NCI-H2029 (cell line): Measurements from ENCODE around the gene DSG2.
"Not testable (repeated sequence)": the region's sequence is repeated elsewhere in the genome, so short reads cannot be mapped to it uniquely, and the experiment has no call there.

Experiments used
- DNase-seq: peaks from one replicate; lab custom pipeline; 2025; lab: John Stamatoyannopoulos, UW

DSG2 gene

DNA sequence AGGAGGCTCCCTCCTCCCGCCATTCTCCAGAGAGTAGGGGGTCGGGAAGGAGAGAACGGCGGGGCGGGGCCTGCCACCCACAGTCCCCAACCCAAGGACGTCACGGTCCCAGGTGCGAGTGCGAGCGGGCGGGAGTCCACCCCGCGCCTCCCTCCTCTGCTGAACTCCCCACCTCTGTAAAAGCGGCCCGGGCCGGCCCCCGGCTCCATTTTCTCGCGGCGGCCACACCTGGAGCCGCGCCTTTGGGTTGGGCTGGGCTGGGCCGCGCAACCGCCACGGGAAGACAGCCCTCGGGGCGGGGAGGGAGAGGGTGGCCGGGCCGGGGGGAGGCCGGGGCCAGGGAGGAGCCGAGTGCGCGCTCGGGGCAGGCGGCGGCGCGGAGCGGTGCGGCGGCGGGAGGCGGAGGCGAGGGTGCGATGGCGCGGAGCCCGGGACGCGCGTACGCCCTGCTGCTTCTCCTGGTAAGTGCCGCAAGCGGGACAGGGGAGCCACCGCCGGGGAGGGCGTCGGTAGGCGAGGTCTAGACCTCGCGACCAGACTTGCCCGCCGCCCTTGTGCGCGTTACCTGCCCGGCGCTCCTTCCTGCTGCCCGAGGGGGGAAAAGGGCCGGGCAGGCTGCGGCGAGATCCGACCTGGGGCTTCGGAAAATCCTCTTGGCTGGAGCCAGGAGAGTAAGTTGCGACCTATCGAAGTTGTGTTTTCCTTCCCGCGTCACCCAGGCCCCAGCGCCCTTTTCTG is at the start of gene DSG2:
Gene DSG2 (plus strand): TSS at position 342 of the 738 bp plus-strand sequence. CDS start 75 bp downstream, at position 417.
- DNase-seq: no peak

DNA sequence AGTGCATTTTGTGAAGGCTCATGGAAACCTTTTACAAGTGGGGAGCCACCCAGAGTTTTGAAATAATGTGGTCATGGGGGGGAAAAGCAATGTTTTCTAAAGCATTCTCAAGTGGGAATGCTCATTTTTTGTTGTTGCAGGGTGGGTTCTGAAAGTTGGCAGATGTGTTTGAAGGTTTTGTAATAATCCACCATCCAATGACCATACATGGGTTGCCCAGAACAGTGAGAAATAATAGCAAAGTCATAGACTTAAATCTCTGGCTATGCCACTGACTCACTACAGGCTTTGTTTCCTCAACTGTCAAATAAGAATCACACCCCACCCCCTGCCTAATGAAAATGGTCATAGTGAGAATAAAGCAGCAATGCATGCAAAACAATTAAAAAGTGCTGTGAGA is 47.6 kb upstream of the DSG2 start:
- DNase-seq: no peak

DNA sequence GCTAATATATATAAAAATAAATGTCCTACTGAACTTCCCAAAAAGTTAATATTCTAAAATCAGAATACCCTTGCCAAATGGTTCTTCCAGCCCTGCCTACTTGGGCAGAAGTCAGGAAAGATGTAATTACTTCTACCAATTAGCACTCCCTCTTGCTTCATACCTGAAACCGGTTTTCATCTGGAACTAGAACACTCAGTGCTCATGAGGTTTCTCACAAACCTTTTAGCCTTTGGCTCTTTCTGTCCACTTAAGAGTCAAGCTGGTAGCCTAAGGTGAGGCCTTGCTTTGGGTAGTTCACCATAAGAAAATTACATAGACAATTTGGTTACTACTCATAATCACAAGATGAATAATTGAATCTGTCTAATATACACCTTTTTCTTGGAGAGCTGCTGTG is 46.4 kb upstream of the DSG2 start:
- no peak for DNase-seq

DNA sequence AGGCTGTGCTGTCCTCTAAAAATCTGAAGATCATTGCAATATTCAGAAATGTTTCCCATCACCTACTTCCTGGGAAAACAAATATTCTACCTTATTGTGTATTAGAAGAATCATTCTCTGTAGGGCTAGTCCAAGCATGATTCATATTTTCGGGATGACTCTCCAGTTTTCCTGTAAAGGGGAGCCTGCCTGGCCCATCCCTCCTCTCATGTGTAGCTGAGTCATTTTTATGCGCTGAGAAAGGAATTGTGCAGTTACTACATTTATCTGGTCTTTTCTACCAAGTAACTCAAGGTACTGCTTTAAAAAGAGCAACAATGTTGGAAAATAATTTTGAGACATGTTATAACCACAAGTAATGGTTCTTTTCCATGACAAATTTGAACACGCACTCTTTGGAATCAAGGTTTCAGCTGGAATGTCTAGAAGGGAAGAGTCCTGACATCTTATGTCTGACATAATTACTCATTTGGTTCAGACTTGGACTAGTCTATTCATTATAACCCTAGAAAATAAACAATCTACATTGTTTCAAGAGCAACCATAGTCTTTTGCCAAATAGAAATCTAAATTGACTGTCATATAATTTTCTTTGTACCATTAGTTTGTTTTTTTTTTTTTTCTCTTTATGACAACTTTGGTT is 43.8 kb upstream of the DSG2 start:
- DNase-seq: no peak

DNA sequence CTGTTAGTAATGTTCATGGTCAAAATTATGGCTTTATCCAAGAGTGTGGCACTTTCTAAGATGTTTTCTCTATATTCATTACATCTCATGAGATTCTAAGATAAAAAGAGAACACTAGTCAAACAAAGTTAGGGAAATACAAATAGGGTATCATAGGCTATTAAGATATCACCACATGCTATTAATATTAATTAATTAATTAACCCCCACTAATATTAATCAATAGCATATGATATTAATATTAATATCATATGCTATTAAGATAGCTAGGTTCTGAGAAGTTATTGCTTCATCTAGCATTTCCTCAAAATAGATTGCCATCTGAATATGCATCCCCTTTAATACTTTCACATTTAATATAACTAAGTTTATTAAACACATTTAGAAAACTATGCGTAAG is 28.3 kb upstream of the DSG2 start:
- no peak for DNase-seq

DNA sequence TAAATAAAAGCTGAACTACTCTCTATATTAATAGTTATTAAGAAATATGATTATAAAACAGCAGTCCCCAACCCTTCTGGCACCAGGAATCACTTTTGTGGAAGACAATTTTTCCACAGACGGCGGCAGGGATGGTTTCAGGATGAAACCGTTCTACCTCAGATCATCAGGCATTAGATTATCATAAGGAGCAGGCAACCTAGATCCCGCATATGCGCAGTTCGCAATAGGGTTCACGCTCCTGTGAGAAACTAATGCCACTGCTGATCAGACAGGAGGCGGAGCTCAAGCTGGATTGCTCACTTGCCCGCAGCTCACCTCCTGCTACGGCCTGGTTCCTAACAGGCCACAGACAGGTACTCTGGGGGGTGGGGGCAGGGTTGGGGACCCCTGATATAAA is 19.3 kb upstream of the DSG2 start:
- no peak for DNase-seq

DNA sequence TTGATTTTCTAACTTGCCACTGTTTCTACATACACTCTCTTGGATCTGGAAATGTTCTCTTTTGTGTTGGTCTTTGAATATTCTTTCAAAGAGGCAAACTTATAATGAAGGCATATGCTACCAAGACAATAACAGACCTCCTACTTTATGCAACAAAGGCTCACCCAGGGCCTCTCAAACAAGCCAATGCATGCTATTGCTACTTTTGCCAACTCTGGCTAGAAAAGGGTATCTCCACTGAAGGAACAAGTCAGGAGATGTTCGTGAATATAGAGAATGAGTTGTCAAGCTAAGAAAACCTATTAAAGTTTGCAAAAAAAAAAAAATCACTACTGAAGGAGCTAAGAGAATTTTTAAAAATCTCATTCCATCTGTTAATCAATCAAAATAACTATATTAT is 15.9 kb upstream of the DSG2 start:
- no peak for DNase-seq

DNA sequence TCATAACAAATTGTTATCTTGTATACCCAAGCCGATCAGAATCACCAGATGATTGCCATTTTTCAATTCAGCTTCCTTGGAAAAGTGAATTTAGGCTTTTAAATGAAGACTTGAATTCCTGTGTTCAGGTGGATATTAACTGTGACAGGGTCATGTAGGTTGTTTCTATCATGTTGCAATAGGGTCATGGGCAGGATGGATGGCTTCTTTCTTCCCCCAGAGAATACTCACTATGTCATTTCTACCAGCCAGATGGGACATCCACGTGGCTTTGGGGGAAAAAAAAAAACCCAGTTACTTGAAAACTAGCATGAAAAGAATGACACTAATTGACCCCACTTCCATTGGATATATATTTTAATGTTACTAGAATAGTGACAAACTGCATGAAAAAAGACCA is 14.6 kb upstream of the DSG2 start:
- DNase-seq: no peak

DNA sequence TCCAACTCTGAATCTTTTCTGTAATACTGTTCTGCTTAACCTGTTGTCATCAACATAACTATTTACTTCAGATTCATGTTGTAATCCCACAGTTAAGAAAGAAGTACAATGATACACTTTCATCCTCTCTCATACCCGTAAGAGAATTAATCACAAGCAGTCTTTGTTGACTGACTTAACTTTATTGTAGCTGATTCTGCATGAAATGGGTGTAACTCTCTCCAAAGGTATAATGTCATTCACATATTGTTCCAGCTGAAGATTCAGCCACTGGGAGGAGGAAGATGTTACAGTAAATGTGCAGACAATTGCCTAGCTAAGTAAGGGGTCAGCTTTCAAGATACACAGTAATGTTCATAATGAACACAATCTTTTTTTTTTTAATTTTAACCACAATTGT is 13.5 kb upstream of the DSG2 start:
- DNase-seq: no peak

DNA sequence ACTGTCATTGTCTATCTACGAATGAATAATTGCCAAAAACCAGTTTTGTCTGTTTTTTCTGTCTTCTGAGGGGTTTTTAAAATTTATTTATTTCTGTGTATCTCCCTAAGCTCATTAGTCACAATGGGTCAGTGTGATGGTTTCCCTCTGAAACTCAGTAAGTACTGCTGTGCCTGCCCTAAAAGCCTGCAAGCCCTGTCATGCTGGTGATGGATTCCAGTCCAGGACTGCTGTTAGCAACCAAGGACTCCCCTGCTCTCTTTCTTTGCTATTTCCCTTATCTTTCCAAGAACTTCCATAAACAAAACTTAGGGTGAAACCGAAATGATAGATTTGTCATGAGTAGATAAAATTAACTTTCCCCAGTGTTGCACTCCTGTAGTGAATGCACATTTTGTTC is 11.8 kb upstream of the DSG2 start:
- DNase-seq: no peak

DNA sequence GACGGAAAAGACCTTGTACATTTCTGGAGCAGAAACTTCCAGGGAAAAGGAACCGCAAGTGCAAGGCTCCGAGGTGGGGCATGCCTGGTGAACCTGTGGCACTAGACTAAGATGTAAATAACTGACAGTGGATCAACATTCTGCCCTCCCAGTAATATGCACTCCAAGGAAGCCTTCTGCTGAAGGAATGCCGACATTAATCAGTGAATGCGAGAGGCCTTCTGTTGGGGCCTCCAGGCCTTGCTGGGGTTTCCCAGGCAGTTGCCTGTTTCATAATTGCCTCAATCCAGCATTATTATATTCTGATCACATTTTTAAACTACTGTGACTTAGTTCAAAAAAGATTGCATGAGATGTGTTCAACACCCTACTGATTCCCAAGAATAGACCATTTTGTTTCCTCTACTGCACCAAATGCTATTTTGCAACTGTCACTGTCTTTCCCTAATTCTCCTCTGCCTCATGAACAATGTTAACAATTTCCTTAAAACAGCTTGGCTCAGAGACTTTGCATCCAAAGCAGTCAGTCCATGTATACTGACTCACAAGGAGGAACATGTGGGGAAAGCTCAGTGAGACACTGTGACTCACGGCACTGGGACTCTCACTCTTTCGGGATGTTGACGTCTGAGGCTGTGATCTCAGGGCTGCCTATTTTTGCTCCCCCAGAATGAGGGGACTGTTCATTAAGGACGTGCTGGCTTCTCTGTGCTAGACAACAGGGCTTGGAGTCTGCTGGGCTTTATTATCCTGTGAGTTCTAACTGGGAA is 10.5 kb upstream of the DSG2 start:
- DNase-seq: no peak

DNA sequence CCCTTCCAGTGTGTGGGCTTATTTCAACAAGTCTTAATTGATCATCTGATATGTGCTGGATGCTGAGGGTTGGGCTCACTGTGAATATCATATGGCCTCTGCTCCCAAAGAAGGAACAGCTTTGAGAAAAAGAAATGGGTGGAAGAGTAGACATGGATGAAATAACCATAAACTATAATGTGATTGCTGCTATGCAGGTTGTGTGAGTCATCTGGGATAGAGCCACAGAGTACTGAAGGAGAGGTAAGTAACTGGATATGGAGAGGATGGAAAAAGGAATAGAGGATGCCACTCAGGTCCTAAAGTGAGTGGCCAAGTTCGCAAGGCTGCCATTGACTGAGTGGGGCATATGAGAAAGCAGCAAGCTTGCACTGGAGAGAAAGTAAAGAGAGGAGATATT is 8.7 kb upstream of the DSG2 start:
- DNase-seq: no peak

DNA sequence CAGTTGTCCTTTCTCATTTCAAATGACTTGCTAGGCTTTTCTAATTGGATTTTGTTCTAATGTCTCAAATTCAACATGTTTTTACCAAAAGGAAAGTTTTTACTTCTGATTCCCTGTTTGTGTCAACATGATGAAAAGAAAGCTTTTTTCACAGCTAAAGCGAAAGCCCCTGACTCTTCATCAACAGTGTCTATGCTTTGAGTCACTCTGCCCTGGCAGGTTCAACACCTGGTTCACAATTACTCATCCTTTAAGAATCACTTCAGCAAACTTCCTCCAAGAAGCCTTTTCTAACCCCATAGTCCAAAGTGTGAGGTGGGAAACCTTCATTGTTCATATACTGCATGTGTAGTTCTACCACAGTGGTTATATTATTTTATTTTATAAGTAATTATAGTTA is 7.6 kb upstream of the DSG2 start:
- DNase-seq: no peak

DNA sequence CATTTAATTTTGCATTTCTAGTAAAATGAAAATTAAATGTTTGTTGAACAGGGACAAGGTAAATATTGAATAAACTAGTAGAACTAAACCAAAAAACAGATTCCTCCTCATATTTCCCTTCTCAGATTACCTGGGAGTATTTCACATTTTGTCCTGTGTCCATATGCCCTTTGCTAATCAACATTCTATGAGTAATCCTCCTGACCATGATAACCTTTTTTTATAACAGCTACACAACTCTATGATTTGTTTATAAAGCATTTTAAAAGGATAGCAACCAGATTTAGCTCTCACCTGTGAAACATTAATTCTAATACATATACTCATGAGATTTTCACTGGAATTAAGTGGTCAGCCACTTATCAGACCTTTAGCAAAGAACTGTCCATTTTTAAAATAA is 7.1 kb upstream of the DSG2 start:
- no peak for DNase-seq

DNA sequence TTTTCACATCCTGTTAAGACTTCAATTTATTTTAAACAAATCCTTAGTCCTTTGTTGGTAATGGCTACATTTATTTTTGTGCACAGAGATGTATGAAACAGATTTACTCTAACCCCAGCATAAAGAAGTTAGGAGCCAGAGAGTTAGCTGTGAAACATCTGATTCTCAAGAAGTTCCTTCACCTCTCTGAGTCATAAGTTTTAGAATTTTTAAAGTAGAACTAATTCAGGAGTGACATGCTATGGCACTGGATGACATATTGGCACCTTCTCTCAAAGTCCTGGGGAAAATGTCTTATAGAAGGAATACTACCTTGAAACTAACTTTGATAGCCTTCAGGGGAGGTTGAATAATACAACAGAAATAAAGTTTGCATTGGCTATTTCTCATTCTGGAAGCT is 6.4 kb upstream of the DSG2 start:
- no peak for DNase-seq

DNA sequence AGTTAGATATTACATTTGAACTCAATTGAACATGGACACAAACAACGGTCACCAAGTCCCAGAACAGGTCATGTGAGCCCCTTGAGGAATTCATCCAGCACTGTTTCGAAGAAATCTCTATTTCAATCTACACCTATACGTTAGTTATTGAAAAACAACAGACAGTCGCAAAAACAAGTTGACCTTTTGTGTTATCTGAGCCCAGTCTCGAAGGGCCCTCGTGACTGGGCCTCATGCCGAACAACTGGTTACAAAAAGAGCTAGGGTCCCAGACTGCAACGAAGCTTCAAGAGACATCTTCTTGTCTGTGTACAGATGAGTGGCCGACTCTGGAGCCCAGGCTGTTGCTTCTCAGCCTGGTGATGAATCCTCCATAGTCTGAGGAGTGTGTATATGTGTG is 5.3 kb upstream of the DSG2 start:
- no peak for DNase-seq

DNA sequence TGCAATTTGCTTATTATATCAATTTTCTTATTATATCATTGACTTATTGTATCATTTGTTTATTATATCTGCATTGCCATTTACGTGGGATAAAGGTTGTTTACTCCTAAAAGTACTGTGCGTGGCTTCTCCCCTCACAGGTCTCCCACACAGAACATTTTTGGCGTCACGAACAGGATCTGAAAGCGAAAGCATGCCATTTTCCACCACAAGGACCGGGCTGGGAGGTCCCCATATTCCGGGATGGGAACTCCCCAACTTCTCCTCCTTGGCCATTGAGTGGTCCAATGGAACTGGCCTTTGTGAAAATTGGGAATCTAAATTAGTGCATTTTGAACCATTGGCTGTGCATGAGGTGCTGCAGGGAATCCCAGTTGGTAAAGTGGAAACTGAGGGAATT is 4.8 kb upstream of the DSG2 start:
- DNase-seq: no peak

DNA sequence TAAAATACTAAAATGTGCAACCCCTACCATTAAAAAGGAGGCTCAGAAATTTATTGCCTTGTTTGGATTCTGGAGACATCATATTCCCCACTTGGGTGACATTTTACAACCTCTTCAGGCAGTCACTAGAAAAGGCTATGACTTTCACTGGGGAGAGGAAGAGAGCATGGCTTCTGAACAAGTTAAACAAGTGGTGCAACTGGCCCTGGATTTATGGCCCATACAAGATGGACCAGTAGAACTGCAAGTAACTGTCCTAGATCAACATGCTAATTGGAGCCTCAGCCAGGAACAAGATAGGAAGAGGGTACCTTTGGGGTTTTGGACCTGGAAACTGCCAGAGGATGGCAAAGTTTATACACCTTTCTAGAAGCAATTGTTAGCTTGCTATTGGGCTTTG is 4.0 kb upstream of the DSG2 start:
- DNase-seq: no peak

DNA sequence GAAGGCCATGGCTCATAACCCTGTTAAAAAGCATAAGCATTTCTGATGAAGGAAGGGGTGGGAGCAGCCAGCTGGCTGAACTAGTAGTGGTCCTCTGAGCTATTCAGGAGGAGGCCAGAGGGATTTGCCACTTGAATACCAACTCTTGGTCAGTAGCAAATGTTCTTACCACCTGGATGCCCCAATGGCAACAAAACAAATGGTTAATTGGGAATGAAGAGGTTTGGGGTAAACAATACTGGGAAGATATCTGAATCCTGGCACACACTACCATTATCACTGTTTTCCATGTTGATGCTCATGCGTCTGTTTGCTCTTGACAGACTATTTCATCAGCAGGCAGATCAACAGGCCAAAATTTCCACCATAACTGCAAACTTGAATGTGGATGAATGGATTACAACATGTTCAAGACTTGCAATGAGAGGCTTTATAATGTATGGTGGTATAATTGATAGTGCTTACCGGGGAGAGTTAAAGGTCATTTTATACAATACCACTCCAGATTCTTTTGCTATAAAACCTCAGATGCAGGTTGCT is 3.2 kb upstream of the DSG2 start:
- DNase-seq: not testable (repeated sequence)

DNA sequence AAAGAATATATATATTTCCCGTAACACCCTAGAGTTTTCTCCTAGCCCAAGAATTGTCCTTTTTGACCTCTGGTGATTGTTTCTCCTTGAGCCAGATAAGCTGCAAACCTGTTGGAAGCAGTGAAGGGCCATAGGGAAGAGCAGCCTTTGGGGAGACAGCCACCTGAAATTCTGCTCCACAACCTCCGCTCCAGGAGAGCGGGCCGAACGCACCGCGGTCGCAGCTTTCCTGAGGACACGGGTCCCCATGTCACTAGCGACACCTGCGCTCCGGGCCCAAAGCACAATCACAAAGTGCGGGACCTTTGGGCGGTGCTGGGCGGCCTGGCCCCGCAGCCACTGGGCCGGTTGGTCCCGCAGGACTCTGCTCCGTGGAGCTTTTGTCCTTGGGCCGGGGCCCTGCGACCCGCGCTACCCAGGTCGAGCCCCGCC is 557 bp upstream of the DSG2 start:
- no peak for DNase-seq

DNA sequence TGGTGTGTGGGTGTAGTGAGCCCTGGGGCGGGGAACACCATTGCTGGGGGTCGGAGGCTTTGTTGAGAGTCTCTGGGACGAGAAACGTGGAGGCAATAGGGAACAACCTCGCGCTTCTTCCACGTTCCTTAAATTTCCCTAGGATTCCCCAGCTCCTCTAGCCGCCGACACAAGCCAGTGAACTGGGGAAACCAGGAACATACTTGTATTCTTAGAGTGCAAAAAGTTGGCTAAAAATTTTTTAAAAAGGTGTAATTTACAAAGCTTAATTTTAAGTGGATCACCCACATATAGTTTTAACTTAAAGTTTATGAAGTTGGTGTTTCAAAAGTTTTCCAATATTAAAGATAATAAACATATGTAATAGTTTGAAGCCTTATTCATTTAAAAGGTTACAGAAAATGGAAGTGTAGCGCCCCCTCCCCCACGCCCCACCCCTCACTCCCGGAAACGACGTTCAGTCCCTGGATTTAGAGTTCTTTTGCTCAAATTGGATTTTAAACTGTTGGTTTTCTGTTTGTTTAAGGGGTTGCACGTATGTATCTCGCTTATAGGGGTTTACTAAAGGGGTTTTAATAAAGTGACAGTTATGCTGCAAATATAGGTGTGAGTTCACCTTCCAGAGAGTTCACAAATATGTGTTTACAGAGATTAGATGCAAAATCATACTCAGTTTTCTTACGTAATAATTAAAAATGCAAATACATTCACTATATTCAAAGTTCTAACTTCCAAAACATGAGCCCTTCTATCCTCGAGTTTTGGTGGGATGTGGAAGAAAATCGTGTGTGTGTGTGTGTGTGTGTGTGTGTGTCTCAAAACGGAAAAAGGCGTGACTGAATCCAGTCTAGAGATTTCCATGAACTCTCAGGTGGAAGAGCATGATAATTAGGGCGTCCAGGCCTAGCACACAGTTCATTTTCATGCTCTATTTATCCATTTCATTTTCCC is 872 bp downstream of the DSG2 start:
- no peak for DNase-seq
